ENCODE results near the gene UPK3A. TPM values are rescaled to one million over a fixed set of nuclear protein-coding genes. Genes with fewer than 3 reads are reported as not detected.

Gene UPK3A
- total and polyA plus RNA-seq, 2 donors from 2014 or later, result not detected

DNA sequence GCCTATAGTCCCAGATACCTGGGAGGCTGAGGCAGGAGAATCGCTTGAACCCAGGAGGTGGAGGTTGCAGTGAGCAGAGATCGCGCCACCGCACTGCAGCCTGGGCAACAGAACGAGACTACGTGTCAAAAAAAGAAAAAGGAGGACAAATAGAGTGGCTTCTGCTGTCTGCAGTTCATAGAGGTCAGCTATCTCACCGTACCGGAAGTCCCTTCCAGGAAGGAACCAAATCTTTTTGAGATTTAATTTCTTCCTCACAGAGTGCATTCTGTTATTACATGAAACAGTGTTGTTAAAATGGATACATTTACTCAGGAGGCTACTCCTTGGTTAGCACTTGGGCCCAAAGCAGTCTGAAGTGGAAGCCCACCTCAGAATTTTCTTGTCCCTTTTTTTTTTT is 58.4 kb downstream of the UPK3A start:
- Histone ChIP-seq H3K27me3 (ENCODE audit: control insufficient read depth, insufficient read depth, low read length) (no peaks in the 10 kb centered on the region), H3K4me1 (ENCODE audit: control insufficient read depth in 2 of 3, insufficient read depth in 2 of 3, low read depth in 1 of 3, low read length in 3 of 3) (no peaks in the 10 kb centered on the region), H3K27ac (ENCODE audit: low read depth in 2 of 2, low read length in 2 of 2) (no peak overlapping the region), H3K9ac (ENCODE audit: low read length in 3 of 3) (no peak overlapping the region), H3K4me3 (ENCODE audit: low read length in 3 of 3) (no peak overlapping the region), H3K36me3 (ENCODE audit: control insufficient read depth in 2 of 3, insufficient read depth in 3 of 3, low read length in 3 of 3) (peaks cover 0 to 8% (median 7%) of the 10 kb centered on the region in 3 donors), H3K9me3 (ENCODE audit: control insufficient read depth in 2 of 3, insufficient read depth in 1 of 3, low read length in 3 of 3) (no peaks in the 10 kb centered on the region)
- intact Hi-C loops (cut with DNase I), result no loop called here
- TF ChIP-seq, protein P1, sequence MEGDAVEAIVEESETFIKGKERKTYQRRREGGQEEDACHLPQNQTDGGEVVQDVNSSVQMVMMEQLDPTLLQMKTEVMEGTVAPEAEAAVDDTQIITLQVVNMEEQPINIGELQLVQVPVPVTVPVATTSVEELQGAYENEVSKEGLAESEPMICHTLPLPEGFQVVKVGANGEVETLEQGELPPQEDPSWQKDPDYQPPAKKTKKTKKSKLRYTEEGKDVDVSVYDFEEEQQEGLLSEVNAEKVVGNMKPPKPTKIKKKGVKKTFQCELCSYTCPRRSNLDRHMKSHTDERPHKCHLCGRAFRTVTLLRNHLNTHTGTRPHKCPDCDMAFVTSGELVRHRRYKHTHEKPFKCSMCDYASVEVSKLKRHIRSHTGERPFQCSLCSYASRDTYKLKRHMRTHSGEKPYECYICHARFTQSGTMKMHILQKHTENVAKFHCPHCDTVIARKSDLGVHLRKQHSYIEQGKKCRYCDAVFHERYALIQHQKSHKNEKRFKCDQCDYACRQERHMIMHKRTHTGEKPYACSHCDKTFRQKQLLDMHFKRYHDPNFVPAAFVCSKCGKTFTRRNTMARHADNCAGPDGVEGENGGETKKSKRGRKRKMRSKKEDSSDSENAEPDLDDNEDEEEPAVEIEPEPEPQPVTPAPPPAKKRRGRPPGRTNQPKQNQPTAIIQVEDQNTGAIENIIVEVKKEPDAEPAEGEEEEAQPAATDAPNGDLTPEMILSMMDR (IDR thresholded peaks at IDR 0.05; ENCODE audit: borderline replicate concordance, extremely low read depth, insufficient read depth), result no peak
- DNase-seq, result no peak
- FAIRE-seq, result no peak

DNA sequence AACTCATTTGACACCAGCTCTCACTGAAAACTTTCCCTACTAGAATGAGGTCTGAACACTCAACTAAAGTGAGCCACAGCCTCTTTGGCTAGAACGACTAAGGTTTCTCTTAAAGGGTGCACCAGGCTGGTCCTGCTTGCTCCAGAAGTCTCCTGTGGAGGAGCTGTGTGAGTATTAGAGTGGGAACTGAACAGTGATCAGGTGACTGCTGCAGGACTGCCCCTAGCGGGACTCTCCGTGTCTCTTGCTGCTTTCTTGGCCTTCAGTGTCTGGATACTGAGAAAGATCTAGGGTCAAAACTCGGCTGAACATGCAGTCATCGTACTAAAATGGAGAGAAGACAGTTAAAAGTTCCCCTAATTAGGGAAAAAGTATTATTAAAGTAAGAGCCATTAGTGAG is 59.6 kb downstream of the UPK3A start:
- peak in 2 of 5 donors; percentile 39 to 46 for DNase-seq
- Histone ChIP-seq H3K9me3 (ENCODE audit: control insufficient read depth in 2 of 3, insufficient read depth in 1 of 3, low read length in 3 of 3) (no peaks in the 10 kb centered on the region), H3K36me3 (ENCODE audit: control insufficient read depth in 2 of 3, insufficient read depth in 3 of 3, low read length in 3 of 3) (peaks cover 0 to 7% (median 5%) of the 10 kb centered on the region in 3 donors), H3K27me3 (ENCODE audit: control insufficient read depth, insufficient read depth, low read length) (no peaks in the 10 kb centered on the region), H3K4me1 (ENCODE audit: control insufficient read depth in 2 of 3, insufficient read depth in 2 of 3, low read depth in 1 of 3, low read length in 3 of 3) (no peaks in the 10 kb centered on the region), H3K27ac (ENCODE audit: low read depth in 2 of 2, low read length in 2 of 2) (no peak overlapping the region), H3K4me3 (ENCODE audit: low read length in 3 of 3) (no peak overlapping the region), H3K9ac (ENCODE audit: low read length in 3 of 3) (no peak overlapping the region)
- TF ChIP-seq, protein P1 (IDR thresholded peaks at IDR 0.05; ENCODE audit: borderline replicate concordance, extremely low read depth, insufficient read depth), result no peak
- no peak for FAIRE-seq
- intact Hi-C loops (cut with DNase I), result no loop called here

Other genes starting within 250 kb of the UPK3A start
- 64.2 TPM for gene NUP50, start 121.0 kb upstream of the UPK3A start, total RNA-seq
- gene NUP50, start 121.0 kb upstream of the UPK3A start, polyA plus RNA-seq (ENCODE audit: insufficient read depth, low read depth, low replicate concordance), result 11.3 TPM
- 55.4 TPM for gene KIAA0930, start 44.1 kb upstream of the UPK3A start, total RNA-seq
- 26.4 TPM for gene KIAA0930, start 44.1 kb upstream of the UPK3A start, polyA plus RNA-seq (ENCODE audit: insufficient read depth, low read depth, low replicate concordance)
- gene FAM118A, start 25.0 kb downstream of the UPK3A start, total RNA-seq, result 13.0 TPM
- 5.7 TPM for gene FAM118A, start 25.0 kb downstream of the UPK3A start, polyA plus RNA-seq (ENCODE audit: insufficient read depth, low read depth, low replicate concordance)
- gene SMC1B, start 128.7 kb downstream of the UPK3A start, total RNA-seq, result not detected
- gene SMC1B, start 128.7 kb downstream of the UPK3A start, polyA plus RNA-seq (ENCODE audit: insufficient read depth, low read depth, low replicate concordance), result not detected
- gene RIBC2, start 128.7 kb downstream of the UPK3A start, total RNA-seq, result 1.0 TPM
- not detected for gene RIBC2, start 128.7 kb downstream of the UPK3A start, polyA plus RNA-seq (ENCODE audit: insufficient read depth, low read depth, low replicate concordance)
- 105 TPM for gene FBLN1, start 217.9 kb downstream of the UPK3A start, total RNA-seq
- gene FBLN1, start 217.9 kb downstream of the UPK3A start, polyA plus RNA-seq (ENCODE audit: insufficient read depth, low read depth, low replicate concordance), result 23.3 TPM

All from kidney (tissue), 14 donors.